Ishikawa (cell line): ENCODE measurements around the gene DAP.

Experiments
- CREB1 ChIP-seq: IDR thresholded peaks from 2 replicates; pipeline ENCODE4 v1.6.1; 2012; ENCODE audit warnings: low read depth
- TAF1 ChIP-seq: IDR thresholded peaks from 2 replicates; pipeline ENCODE4 v1.6.1; 2012; ENCODE audit warnings: low read depth, mild to moderate bottlenecking
- TEAD4 ChIP-seq: IDR thresholded peaks from 2 replicates; pipeline ENCODE4 v1.6.1; 2012
- USF1 ChIP-seq: IDR thresholded peaks from 2 replicates; pipeline ENCODE4 v1.6.1; 2012
- YY1 ChIP-seq: IDR thresholded peaks from 2 replicates; pipeline ENCODE4 v1.6.1; 2012; ENCODE audit warnings: low read depth

DNA sequence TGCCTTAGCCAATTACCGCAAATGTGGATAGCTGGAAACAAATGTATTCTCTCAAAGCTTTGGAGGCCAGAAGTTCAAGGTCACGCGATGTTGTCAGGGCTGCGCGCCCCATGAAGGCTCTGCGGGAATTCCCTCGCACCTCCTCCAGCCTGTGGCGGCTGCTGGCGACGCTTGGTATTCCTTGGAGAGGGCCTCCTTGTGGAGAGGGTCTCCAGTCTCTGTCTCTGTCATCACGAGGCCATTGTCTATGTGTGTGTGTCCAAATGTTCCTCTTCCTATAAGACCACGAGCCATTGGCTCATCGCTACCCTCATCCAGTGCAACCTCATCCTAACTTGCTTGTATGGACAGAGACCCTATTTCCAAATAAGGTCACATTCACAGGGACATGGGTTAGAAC is 99.6 kb downstream of the DAP start:
- TF ChIP-seq USF1, result no peak
- TF ChIP-seq CREB1, result no peak
- TF ChIP-seq TEAD4, result no peak
- TF ChIP-seq YY1, result no peak
- no peak for TF ChIP-seq TAF1
